ENCODE data around the gene CELSR1.

Gene CELSR1

DNA sequence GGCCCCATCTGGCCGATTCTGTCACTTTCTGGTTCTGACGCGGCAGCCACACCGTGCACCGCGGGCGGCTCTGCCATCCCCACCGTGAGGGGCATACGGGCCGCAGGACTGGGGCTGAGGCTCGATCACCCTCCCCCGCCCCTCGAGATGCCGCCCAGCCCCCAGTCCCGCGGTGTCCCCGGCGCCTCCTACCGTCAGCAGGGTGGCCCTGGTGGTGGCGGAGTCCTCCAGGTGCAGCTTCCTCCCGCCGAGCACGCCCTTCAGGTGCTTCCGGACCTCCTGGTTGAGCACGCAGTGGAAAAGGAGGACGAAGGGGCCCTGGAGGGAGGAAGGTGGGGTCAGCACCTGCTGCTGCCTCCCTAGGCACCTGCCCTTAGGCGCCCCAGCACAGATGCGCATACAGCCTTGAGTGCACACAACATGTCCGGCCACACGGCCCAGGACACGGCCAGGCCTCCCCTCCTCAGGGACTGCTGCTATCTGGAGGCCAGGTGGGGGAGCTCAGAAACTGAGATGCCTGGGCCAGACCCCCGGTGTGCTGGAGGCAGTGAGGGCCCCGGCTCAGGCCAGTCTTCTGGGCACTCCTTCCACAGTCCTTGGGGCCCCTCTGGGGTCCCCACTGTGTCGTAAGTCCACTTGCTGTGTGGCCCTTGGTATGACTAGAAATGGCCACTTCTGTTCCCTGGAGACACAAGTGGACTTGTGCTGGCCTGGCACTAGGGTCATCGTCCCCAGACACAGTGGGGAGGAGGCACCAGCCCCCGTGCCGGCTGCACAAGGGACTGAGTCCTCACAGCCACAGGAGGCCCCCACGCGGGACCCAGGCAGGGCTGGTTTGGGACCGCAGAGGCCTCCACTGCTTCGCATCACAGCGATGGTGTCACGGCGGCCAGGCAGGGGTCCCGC, 170.4 kb downstream of the CELSR1 start:
- H2BK120ac ChIP-seq (ENCODE audit: low read depth, low read length), result no peak overlapping the region
- H3K79me1 ChIP-seq (ENCODE audit: low read depth, low read length), result peaks cover 2% of the 10 kb centered on the region
- WGBS, 2 donors (ENCODE audit: extremely low coverage in 2 of 2, insufficient read length in 2 of 2, insufficient replicate concordance in 1 of 2), result no CpG with 5 or more reads among the region's 45 CpGs
- peak overlapping the region; percentile 17 for H4K8ac ChIP-seq (ENCODE audit: low read depth, low read length)
- H2AK5ac ChIP-seq (ENCODE audit: low read depth, low read length), result peak overlapping the region; percentile 91
- H2BK12ac ChIP-seq (ENCODE audit: low read length), result no peak overlapping the region
- no peak overlapping the region for H3K27ac ChIP-seq (replicated peaks; ENCODE audit: low read length)
- H2AFZ ChIP-seq (ENCODE audit: low read length), result no peak overlapping the region
- H3K27me3 ChIP-seq (ENCODE audit: control insufficient read depth in 3 of 3, insufficient read depth in 3 of 3, low read depth in 1 of 3, low read length in 3 of 3), result peaks cover 0 to 2% (median 0%) of the 10 kb centered on the region in 3 experiments
- peaks cover 0 to 5% of the 10 kb centered on the region in 2 donors for H3K4me1 ChIP-seq (ENCODE audit: control insufficient read depth in 2 of 2, insufficient read depth in 1 of 2, low read depth in 1 of 2, low read length in 2 of 2)
- H3K23ac ChIP-seq (ENCODE audit: low read depth, low read length, poor library complexity), result peak overlapping the region; percentile 52
- H3K36me3 ChIP-seq (replicated peaks in 1 of 2; ENCODE audit: control insufficient read depth in 2 of 2, insufficient read depth in 2 of 2, low read length in 2 of 2), result peaks cover 2 to 31% of the 10 kb centered on the region in 2 donors
- peak overlapping the region; percentile 76 for H3K4ac ChIP-seq (ENCODE audit: low read length)
- H3K9me3 ChIP-seq (replicated peaks in 1 of 2; ENCODE audit: control insufficient read depth in 2 of 2, insufficient read depth in 1 of 2, low read depth in 1 of 2, low read length in 2 of 2), result no peaks in the 10 kb centered on the region
- H3K14ac ChIP-seq (ENCODE audit: low read length), result peak overlapping the region; percentile 14
- H3K9ac ChIP-seq (ENCODE audit: low read depth, low read length, poor library complexity), result peak overlapping the region; percentile 44
- peak overlapping the region; percentile 80 for H3K18ac ChIP-seq (ENCODE audit: low read length)
- H4K91ac ChIP-seq (ENCODE audit: low read depth, low read length, poor library complexity), result no peak overlapping the region
- peak overlapping the region; percentile 53 for H2BK5ac ChIP-seq (ENCODE audit: low read length)
- H3K4me2 ChIP-seq (ENCODE audit: insufficient read depth, low read length, poor library complexity, severe bottlenecking), result peak overlapping the region; percentile 2
- DNase-seq (ENCODE audit: low spot score), result no peak
- H3K4me3 ChIP-seq (ENCODE audit: low read length in 2 of 2), result no peak overlapping the region
- peak overlapping the region; percentile 83 for H2BK15ac ChIP-seq (ENCODE audit: low read length)

DNA sequence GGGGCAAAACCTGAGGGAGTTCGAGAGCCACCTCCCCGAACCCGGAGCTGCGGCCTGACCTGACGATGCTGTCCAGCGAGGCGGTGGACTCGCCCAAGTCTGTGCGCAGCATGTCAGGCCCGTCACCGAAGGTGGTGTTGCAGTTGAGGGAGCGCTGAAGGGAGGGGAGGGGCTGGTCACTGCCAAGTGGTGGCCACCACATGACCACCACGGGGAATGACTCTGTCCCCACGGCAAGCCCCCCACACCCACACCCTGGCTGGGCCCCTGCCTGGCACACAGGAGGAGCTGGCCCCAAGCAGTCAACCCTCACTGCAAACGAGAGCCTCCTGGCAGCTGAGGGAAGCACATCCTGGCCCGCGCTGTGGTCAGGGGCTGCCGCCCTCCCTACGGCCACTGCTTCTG, 171.1 kb downstream of the CELSR1 start:
- Histone ChIP-seq H2BK5ac (ENCODE audit: low read length) (no peak overlapping the region), H2BK12ac (ENCODE audit: low read length) (peak overlapping the region; percentile 94), H3K4me1 (ENCODE audit: control insufficient read depth in 2 of 2, insufficient read depth in 1 of 2, low read depth in 1 of 2, low read length in 2 of 2) (peaks cover 0 to 5% of the 10 kb centered on the region in 2 donors), H3K36me3 (replicated peaks in 1 of 2; ENCODE audit: control insufficient read depth in 2 of 2, insufficient read depth in 2 of 2, low read length in 2 of 2) (peaks cover 2 to 38% of the 10 kb centered on the region in 2 donors), H3K14ac (ENCODE audit: low read length) (no peak overlapping the region), H3K4me3 (ENCODE audit: low read length in 2 of 2) (no peak overlapping the region), H2BK15ac (ENCODE audit: low read length) (peak overlapping the region; percentile 83), H2AK5ac (ENCODE audit: low read depth, low read length) (peak overlapping the region; percentile 91), H3K4me2 (ENCODE audit: insufficient read depth, low read length, poor library complexity, severe bottlenecking) (no peak overlapping the region), H3K9ac (ENCODE audit: low read depth, low read length, poor library complexity) (peak overlapping the region; percentile 30), H4K91ac (ENCODE audit: low read depth, low read length, poor library complexity) (no peak overlapping the region), H2BK120ac (ENCODE audit: low read depth, low read length) (no peak overlapping the region), H3K18ac (ENCODE audit: low read length) (peak overlapping the region; percentile 80), H3K4ac (ENCODE audit: low read length) (no peak overlapping the region), H3K79me1 (ENCODE audit: low read depth, low read length) (peaks cover 2% of the 10 kb centered on the region), H3K27ac (replicated peaks; ENCODE audit: low read length) (no peak overlapping the region), H3K23ac (ENCODE audit: low read depth, low read length, poor library complexity) (no peak overlapping the region), H4K8ac (ENCODE audit: low read depth, low read length) (no peak overlapping the region), H2AFZ (ENCODE audit: low read length) (no peak overlapping the region), H3K27me3 (ENCODE audit: control insufficient read depth in 3 of 3, insufficient read depth in 3 of 3, low read depth in 1 of 3, low read length in 3 of 3) (peaks cover 0 to 2% (median 0%) of the 10 kb centered on the region in 3 experiments), H3K9me3 (replicated peaks in 1 of 2; ENCODE audit: control insufficient read depth in 2 of 2, insufficient read depth in 1 of 2, low read depth in 1 of 2, low read length in 2 of 2) (no peaks in the 10 kb centered on the region)
- no CpG with 5 or more reads among the region's 19 CpGs for WGBS, 2 donors (ENCODE audit: extremely low coverage in 2 of 2, insufficient read length in 2 of 2, insufficient replicate concordance in 1 of 2)
- no peak for DNase-seq (ENCODE audit: low spot score)

DNA sequence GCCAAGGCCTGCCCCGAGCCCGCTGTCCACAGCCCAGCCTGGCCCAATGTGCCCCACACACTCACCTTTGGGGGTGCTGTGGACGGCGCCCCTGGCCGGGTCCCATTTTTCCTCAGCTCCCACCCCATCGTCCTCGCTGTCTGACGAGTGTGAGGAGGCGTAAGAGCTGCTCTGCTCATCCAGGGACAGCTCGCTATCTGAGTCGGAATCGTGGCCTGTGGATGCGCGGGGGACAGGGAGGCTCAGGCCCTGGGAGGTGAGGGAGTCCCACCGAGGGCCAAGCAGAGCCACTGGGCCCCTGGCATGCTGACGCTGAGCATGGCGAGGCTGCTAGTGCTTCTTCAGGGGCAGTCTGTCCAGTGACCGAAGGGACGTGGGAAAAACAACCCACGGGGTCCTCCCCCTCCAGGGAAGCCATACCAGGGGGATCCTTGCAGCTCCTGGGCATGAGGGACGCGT, 172.2 kb downstream of the CELSR1 start:
- H3K27me3 ChIP-seq (ENCODE audit: control insufficient read depth in 3 of 3, insufficient read depth in 3 of 3, low read depth in 1 of 3, low read length in 3 of 3), result peaks cover 0 to 2% (median 0%) of the 10 kb centered on the region in 3 experiments
- WGBS, 2 donors (ENCODE audit: extremely low coverage in 2 of 2, insufficient read length in 2 of 2, insufficient replicate concordance in 1 of 2), result no CpG with 5 or more reads among the region's 22 CpGs
- H3K27ac ChIP-seq (replicated peaks; ENCODE audit: low read length), result no peak overlapping the region
- H2AFZ ChIP-seq (ENCODE audit: low read length), result no peak overlapping the region
- peaks cover 2% of the 10 kb centered on the region for H3K79me1 ChIP-seq (ENCODE audit: low read depth, low read length)
- H2BK120ac ChIP-seq (ENCODE audit: low read depth, low read length), result no peak overlapping the region
- no peak overlapping the region for H3K4me2 ChIP-seq (ENCODE audit: insufficient read depth, low read length, poor library complexity, severe bottlenecking)
- peak overlapping the region; percentile 22 for H3K23ac ChIP-seq (ENCODE audit: low read depth, low read length, poor library complexity)
- H3K9me3 ChIP-seq (replicated peaks in 1 of 2; ENCODE audit: control insufficient read depth in 2 of 2, insufficient read depth in 1 of 2, low read depth in 1 of 2, low read length in 2 of 2), result peaks cover 4 to 6% of the 10 kb centered on the region in 2 donors
- peak overlapping the region; percentile 64 for H3K18ac ChIP-seq (ENCODE audit: low read length)
- no peak overlapping the region for H2BK12ac ChIP-seq (ENCODE audit: low read length)
- no peak overlapping the region for H3K9ac ChIP-seq (ENCODE audit: low read depth, low read length, poor library complexity)
- peak overlapping the region; percentile 5 for H4K91ac ChIP-seq (ENCODE audit: low read depth, low read length, poor library complexity)
- no peak overlapping the region for H2BK15ac ChIP-seq (ENCODE audit: low read length)
- no peak overlapping the region for H2BK5ac ChIP-seq (ENCODE audit: low read length)
- H3K4ac ChIP-seq (ENCODE audit: low read length), result no peak overlapping the region
- no peak for DNase-seq (ENCODE audit: low spot score)
- no peak overlapping the region for H4K8ac ChIP-seq (ENCODE audit: low read depth, low read length)
- no peak overlapping the region for H3K14ac ChIP-seq (ENCODE audit: low read length)
- peaks cover 3 to 49% of the 10 kb centered on the region in 2 donors for H3K36me3 ChIP-seq (replicated peaks in 1 of 2; ENCODE audit: control insufficient read depth in 2 of 2, insufficient read depth in 2 of 2, low read length in 2 of 2)
- H2AK5ac ChIP-seq (ENCODE audit: low read depth, low read length), result peak overlapping the region; percentile 46
- H3K4me1 ChIP-seq (ENCODE audit: control insufficient read depth in 2 of 2, insufficient read depth in 1 of 2, low read depth in 1 of 2, low read length in 2 of 2), result peaks cover 0 to 5% of the 10 kb centered on the region in 2 donors
- H3K4me3 ChIP-seq (ENCODE audit: low read length in 2 of 2), result no peak overlapping the region

Data from neuronal stem cell (in vitro differentiated cells).